ENCODE data around the gene SAT1.

SAT1 gene

DNA sequence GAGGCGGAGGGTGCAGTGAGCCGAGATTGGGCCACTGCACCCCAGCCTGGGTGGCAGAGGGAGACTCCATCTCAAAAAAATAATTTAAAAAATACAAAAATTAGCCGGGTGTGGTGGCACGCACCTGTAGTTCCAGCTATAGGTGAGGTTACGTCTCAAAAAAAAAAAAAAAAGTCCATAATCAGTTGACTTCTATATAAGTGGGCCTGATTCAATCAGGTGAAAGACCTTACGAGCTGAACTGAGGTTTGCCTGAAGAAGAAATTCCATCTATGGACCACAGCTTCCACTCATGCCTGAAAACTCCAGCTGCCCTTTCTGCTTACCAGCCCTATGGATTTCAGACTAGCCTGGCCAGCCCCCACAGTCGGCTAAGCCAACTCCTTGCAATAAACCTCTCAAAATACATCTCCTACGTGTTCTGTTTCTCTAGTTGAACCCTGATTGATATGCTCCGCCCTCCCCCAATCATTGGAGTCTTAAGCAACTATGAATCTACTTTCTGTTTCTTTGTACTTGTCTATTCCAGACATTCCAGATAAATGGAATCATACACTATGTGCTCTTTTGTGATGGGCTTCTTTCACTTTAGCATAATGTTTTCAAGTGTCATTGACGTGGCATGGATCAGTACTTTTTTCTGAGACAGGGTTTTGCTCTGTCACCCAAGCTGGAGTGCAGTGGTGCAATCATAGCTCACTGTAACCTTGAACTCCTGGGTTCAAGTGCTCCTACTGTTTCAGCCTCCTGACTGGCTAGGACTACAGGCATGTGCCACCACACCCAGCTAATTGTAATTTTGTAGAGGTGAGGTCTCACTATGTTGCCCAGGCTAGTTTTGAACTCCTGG is 36.6 kb downstream of the SAT1 start:
- H3K27ac ChIP-seq (ENCODE audit: insufficient read depth, low read length, poor library complexity, severe bottlenecking): no peak overlapping the region
- H3K4me1 ChIP-seq (ENCODE audit: control insufficient read depth, insufficient read depth, low read length, poor library complexity, severe bottlenecking): no peaks in the 10 kb centered on the region
- no peak for DNase-seq
- no peaks in the 10 kb centered on the region for H3K27me3 ChIP-seq (replicated peaks; ENCODE audit: control insufficient read depth, insufficient read depth, low read length, poor library complexity, severe bottlenecking)
- H3K9me3 ChIP-seq (ENCODE audit: control insufficient read depth, low read length): no peaks in the 10 kb centered on the region
- H3K36me3 ChIP-seq (ENCODE audit: control insufficient read depth, insufficient read depth, low read length): no peaks in the 10 kb centered on the region
- H3K4me3 ChIP-seq (ENCODE audit: insufficient read depth, low read depth, low read length, poor library complexity, severe bottlenecking): no peak overlapping the region

GRCh38 chrX:23820235-23820782 is 37.3 kb downstream of the SAT1 start:
- Histone ChIP-seq H3K27ac (ENCODE audit: insufficient read depth, low read length, poor library complexity, severe bottlenecking) (no peak overlapping the region), H3K4me3 (ENCODE audit: insufficient read depth, low read depth, low read length, poor library complexity, severe bottlenecking) (no peak overlapping the region), H3K27me3 (replicated peaks; ENCODE audit: control insufficient read depth, insufficient read depth, low read length, poor library complexity, severe bottlenecking) (no peaks in the 10 kb centered on the region), H3K4me1 (ENCODE audit: control insufficient read depth, insufficient read depth, low read length, poor library complexity, severe bottlenecking) (no peaks in the 10 kb centered on the region), H3K9me3 (ENCODE audit: control insufficient read depth, low read length) (no peaks in the 10 kb centered on the region), H3K36me3 (ENCODE audit: control insufficient read depth, insufficient read depth, low read length) (no peaks in the 10 kb centered on the region)
- DNase-seq: no peak

DNA sequence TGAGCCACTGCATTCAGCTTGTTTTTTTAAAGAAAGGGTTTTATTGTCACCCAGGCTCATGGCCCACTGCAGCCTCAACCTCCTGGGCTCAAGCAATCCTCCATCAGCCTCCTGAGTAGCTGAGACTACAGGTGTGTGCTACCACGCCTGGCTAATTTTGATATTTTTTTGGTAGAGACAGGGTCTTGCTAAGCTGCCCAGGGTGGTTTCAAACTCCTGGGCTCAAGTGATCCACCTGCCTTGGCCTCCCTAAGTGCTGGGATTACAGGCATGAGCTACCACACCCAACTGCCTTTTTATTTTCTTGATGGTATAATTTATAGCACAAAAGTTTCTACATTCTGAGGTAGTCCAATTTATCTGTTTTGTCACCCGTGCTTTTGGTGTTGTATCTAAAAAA is 38.9 kb downstream of the SAT1 start:
- Histone ChIP-seq H3K27me3 (replicated peaks; ENCODE audit: control insufficient read depth, insufficient read depth, low read length, poor library complexity, severe bottlenecking) (no peaks in the 10 kb centered on the region), H3K27ac (ENCODE audit: insufficient read depth, low read length, poor library complexity, severe bottlenecking) (no peak overlapping the region), H3K36me3 (ENCODE audit: control insufficient read depth, insufficient read depth, low read length) (no peaks in the 10 kb centered on the region), H3K9me3 (ENCODE audit: control insufficient read depth, low read length) (no peaks in the 10 kb centered on the region), H3K4me1 (ENCODE audit: control insufficient read depth, insufficient read depth, low read length, poor library complexity, severe bottlenecking) (no peaks in the 10 kb centered on the region), H3K4me3 (ENCODE audit: insufficient read depth, low read depth, low read length, poor library complexity, severe bottlenecking) (no peak overlapping the region)
- DNase-seq: no peak

GRCh38 chrX:23822397-23822796 is 39.4 kb downstream of the SAT1 start:
- Histone ChIP-seq H3K27ac (ENCODE audit: insufficient read depth, low read length, poor library complexity, severe bottlenecking) (no peak overlapping the region), H3K4me3 (ENCODE audit: insufficient read depth, low read depth, low read length, poor library complexity, severe bottlenecking) (no peak overlapping the region), H3K36me3 (ENCODE audit: control insufficient read depth, insufficient read depth, low read length) (no peaks in the 10 kb centered on the region), H3K27me3 (replicated peaks; ENCODE audit: control insufficient read depth, insufficient read depth, low read length, poor library complexity, severe bottlenecking) (no peaks in the 10 kb centered on the region), H3K9me3 (ENCODE audit: control insufficient read depth, low read length) (no peaks in the 10 kb centered on the region), H3K4me1 (ENCODE audit: control insufficient read depth, insufficient read depth, low read length, poor library complexity, severe bottlenecking) (no peaks in the 10 kb centered on the region)
- DNase-seq: no peak

GRCh38 chrX:23822841-23823240 is 39.9 kb downstream of the SAT1 start:
- no peak for DNase-seq
- no peaks in the 10 kb centered on the region for H3K27me3 ChIP-seq (replicated peaks; ENCODE audit: control insufficient read depth, insufficient read depth, low read length, poor library complexity, severe bottlenecking)
- no peak overlapping the region for H3K27ac ChIP-seq (ENCODE audit: insufficient read depth, low read length, poor library complexity, severe bottlenecking)
- H3K4me3 ChIP-seq (ENCODE audit: insufficient read depth, low read depth, low read length, poor library complexity, severe bottlenecking): no peak overlapping the region
- no peaks in the 10 kb centered on the region for H3K4me1 ChIP-seq (ENCODE audit: control insufficient read depth, insufficient read depth, low read length, poor library complexity, severe bottlenecking)
- no peaks in the 10 kb centered on the region for H3K9me3 ChIP-seq (ENCODE audit: control insufficient read depth, low read length)
- no peaks in the 10 kb centered on the region for H3K36me3 ChIP-seq (ENCODE audit: control insufficient read depth, insufficient read depth, low read length)

DNA sequence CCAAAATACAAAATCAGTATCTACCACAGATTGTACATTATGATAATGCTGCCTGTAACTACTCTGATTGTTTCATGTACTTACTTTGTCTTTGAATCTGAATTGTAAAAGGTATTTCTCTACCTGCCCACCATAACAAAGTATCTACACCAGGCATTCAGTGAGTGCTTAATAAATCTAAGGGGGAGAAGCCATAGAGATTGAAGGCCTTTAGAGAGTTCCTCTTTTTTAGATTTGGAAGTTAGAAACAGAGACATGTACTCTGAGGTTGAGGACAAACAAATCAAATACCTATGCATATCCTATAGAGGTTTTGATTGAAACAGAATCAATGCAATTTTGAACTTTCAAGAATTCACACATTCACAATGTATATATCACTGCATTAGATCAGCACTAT is 42.7 kb downstream of the SAT1 start:
- no peaks in the 10 kb centered on the region for H3K9me3 ChIP-seq (ENCODE audit: control insufficient read depth, low read length)
- no peaks in the 10 kb centered on the region for H3K4me1 ChIP-seq (ENCODE audit: control insufficient read depth, insufficient read depth, low read length, poor library complexity, severe bottlenecking)
- H3K36me3 ChIP-seq (ENCODE audit: control insufficient read depth, insufficient read depth, low read length): no peaks in the 10 kb centered on the region
- DNase-seq: no peak
- no peaks in the 10 kb centered on the region for H3K27me3 ChIP-seq (replicated peaks; ENCODE audit: control insufficient read depth, insufficient read depth, low read length, poor library complexity, severe bottlenecking)
- H3K4me3 ChIP-seq (ENCODE audit: insufficient read depth, low read depth, low read length, poor library complexity, severe bottlenecking): no peak overlapping the region
- no peak overlapping the region for H3K27ac ChIP-seq (ENCODE audit: insufficient read depth, low read length, poor library complexity, severe bottlenecking)

DNA sequence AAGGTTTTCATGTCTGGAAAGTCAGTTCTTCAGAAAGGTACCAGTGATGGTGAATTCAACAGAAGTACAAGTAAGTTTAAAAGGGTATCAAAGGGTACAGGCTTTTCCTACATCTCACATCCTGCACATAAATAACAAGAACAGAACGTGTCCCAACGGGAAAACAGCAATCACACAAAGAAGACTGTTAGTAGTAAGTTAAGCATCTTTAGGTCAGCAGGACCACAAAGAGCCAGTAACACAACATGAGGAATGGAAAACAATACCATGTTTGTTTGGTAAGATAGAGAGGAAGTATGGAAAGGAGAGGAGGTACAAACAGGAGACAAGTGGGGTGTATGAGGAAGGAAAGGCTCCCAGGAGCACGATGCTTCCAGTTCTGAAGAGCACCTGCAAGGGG is 43.2 kb downstream of the SAT1 start:
- Histone ChIP-seq H3K27ac (ENCODE audit: insufficient read depth, low read length, poor library complexity, severe bottlenecking) (no peak overlapping the region), H3K4me1 (ENCODE audit: control insufficient read depth, insufficient read depth, low read length, poor library complexity, severe bottlenecking) (no peaks in the 10 kb centered on the region), H3K27me3 (replicated peaks; ENCODE audit: control insufficient read depth, insufficient read depth, low read length, poor library complexity, severe bottlenecking) (no peaks in the 10 kb centered on the region), H3K36me3 (ENCODE audit: control insufficient read depth, insufficient read depth, low read length) (no peaks in the 10 kb centered on the region), H3K9me3 (ENCODE audit: control insufficient read depth, low read length) (no peaks in the 10 kb centered on the region), H3K4me3 (ENCODE audit: insufficient read depth, low read depth, low read length, poor library complexity, severe bottlenecking) (no peak overlapping the region)
- no peak for DNase-seq

- no peaks in the 10 kb centered on the region for H3K9me3 ChIP-seq (ENCODE audit: control insufficient read depth, low read length)
- H3K27ac ChIP-seq (ENCODE audit: insufficient read depth, low read length, poor library complexity, severe bottlenecking): no peak overlapping the region
- DNase-seq: no peak
- no peaks in the 10 kb centered on the region for H3K36me3 ChIP-seq (ENCODE audit: control insufficient read depth, insufficient read depth, low read length)
- no peaks in the 10 kb centered on the region for H3K4me1 ChIP-seq (ENCODE audit: control insufficient read depth, insufficient read depth, low read length, poor library complexity, severe bottlenecking)
- H3K4me3 ChIP-seq (ENCODE audit: insufficient read depth, low read depth, low read length, poor library complexity, severe bottlenecking): no peak overlapping the region
- no peaks in the 10 kb centered on the region for H3K27me3 ChIP-seq (replicated peaks; ENCODE audit: control insufficient read depth, insufficient read depth, low read length, poor library complexity, severe bottlenecking)
These were observed 43.7 kb downstream of the SAT1 start for GRCh38 chrX:23826653-23827052.

DNA sequence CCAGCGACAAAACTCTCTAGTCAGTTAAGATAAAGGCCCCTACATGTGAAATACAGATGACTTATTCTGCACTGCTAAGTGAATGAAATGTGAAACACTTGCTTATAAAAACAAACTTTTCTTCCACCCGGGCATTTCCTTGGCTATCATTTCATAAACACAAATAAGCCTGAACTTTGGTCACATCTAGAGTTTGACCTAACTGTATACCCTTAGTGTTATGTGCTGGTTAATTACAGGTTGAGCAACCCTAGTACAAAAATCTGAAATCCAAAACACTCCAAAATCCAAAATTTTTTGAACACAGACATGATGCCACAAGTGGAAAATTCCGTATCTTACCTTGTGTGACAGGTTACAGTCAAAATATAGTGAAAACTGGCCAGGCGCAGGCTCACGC is 45.9 kb downstream of the SAT1 start:
- Histone ChIP-seq H3K36me3 (ENCODE audit: control insufficient read depth, insufficient read depth, low read length) (no peaks in the 10 kb centered on the region), H3K9me3 (ENCODE audit: control insufficient read depth, low read length) (no peaks in the 10 kb centered on the region), H3K4me1 (ENCODE audit: control insufficient read depth, insufficient read depth, low read length, poor library complexity, severe bottlenecking) (no peaks in the 10 kb centered on the region), H3K27ac (ENCODE audit: insufficient read depth, low read length, poor library complexity, severe bottlenecking) (no peak overlapping the region), H3K27me3 (replicated peaks; ENCODE audit: control insufficient read depth, insufficient read depth, low read length, poor library complexity, severe bottlenecking) (no peaks in the 10 kb centered on the region), H3K4me3 (ENCODE audit: insufficient read depth, low read depth, low read length, poor library complexity, severe bottlenecking) (no peak overlapping the region)
- no peak for DNase-seq

GRCh38 chrX:23832721-23833120 is 49.7 kb downstream of the SAT1 start:
- Histone ChIP-seq H3K27ac (ENCODE audit: insufficient read depth, low read length, poor library complexity, severe bottlenecking) (no peak overlapping the region), H3K4me3 (ENCODE audit: insufficient read depth, low read depth, low read length, poor library complexity, severe bottlenecking) (no peak overlapping the region), H3K36me3 (ENCODE audit: control insufficient read depth, insufficient read depth, low read length) (no peaks in the 10 kb centered on the region), H3K27me3 (replicated peaks; ENCODE audit: control insufficient read depth, insufficient read depth, low read length, poor library complexity, severe bottlenecking) (no peaks in the 10 kb centered on the region), H3K4me1 (ENCODE audit: control insufficient read depth, insufficient read depth, low read length, poor library complexity, severe bottlenecking) (no peaks in the 10 kb centered on the region), H3K9me3 (ENCODE audit: control insufficient read depth, low read length) (no peaks in the 10 kb centered on the region)
- no peak for DNase-seq
